Amniotic epithelial cell (primary cell): Measurements from ENCODE around the gene CYP19A1.

Experiments used
- DNase-seq: peaks from one replicate; pipeline ENCODE4 v3.0.0-alpha.2; 2010; ENCODE audit warnings: low read depth

The CYP19A1 gene

DNA sequence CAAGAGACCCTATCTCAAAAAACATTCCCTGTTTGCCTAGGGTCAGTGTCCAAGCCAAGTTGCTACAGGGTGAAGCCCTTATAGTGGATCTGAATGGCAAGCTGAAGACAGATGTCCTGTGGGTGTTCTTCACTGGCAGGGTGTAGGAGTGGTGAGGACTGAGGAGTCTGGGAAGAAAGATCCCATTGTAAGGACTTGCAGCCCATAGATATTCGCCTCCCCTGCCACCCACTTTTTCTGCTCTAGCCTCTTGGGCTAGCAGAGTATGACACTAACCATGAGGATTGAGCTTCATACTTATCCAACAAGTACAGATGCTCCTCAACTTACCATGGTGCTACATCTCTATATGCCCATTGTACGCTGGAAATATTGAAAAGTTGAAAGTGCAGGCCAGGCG lies 13.2 kb downstream of the CYP19A1 start:
- no peak for DNase-seq

DNA sequence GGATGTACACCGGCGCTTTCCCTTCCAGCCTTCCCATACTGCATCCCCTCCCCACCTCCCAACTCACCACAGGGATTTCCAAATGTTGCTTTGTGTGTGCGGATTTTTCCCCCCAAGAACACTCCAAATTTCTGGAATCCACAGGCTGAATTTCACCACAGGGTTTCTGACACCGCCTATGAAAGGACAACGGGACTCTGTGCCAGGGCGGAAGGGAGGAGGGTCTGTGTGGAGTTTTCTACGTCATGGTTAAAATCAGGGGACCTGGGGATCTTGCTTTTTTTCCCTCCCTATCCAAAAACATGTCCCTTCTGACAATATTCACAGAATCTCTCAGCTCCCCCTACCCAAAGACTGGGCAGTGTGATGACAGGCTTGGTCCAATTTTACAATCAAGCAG lies 14.6 kb downstream of the CYP19A1 start:
- no peak for DNase-seq

DNA sequence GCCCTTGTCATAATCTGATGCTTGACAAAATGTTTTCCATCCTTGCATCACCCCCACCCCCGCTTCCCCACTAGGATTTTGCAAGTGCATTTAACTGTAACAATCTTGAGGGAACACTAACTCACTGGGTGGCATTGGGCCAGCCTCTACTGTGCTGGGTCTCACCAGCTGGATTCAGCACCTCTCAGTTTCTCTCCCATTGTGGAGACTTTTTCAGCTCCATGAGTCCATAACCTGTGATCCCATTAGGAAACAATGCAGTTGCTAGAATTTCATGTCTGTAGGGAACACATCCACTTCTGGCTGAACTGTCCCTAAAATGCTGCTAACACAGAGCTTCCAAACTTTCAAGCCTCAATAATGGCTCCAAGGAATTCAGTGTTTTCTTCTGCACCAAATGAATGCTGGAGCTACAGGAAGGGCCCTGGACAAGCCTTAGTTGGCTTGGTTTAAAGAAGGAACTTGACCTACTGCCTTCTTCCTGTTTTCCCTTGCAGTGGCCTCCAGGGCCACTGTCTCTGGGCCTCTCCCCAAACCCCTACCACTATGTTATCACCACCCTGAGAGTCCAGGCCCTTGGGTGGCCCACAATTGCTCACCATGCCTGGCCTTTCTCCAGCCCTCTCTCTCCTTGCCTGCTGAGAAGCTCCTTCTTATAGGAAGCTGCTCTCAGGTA lies 15.6 kb downstream of the CYP19A1 start:
- DNase-seq: no peak

GRCh38 chr15:51321316-51321715 lies 17.1 kb downstream of the CYP19A1 start:
- DNase-seq: no peak

- no peak for DNase-seq
Measured at GRCh38 chr15:51320843-51321242, 17.6 kb downstream of the CYP19A1 start.

DNA sequence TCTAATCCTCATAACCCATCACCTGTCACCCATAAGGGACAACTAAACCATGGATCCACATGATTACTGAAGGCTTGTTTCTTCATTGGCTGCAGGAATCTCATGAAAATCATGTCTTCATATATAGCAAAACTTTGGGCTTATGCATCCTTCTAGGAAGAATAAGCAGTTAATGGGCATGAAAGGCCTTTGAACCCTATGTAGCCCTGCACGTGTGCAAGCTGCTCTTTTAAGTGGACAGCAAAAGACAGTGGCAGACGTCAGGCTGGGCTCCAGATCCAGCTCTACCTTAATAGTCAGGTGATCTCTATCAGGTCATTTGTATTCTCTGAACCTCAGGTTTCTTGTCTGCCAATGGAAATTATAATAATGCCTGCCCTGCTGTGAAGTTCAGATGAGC lies 18.9 kb downstream of the CYP19A1 start:
- DNase-seq: no peak

GRCh38 chr15:51318382-51319150 lies 19.8 kb downstream of the CYP19A1 start:
- no peak for DNase-seq

GRCh38 chr15:51316636-51317035 lies 21.8 kb downstream of the CYP19A1 start:
- DNase-seq: no peak

DNA sequence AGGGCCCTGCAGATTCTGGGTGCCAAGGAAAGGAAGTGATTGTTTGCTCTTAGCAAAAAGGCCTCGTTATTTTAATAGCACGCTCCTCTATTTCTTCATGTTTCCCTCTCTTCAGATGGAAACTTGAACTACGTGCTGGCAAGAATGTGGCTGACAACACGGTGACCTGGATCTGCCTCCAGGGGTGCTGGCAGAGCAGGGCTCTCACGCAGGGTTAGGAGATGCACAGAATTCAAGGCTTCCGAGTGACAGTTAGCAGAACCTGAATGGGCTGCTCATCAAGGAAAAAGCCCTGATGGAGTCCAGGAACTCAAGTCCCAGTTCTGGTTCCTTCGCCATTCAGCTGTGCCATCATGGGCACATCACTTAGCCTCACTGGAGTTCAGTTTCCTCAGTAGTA lies 22.7 kb downstream of the CYP19A1 start:
- no peak for DNase-seq

DNA sequence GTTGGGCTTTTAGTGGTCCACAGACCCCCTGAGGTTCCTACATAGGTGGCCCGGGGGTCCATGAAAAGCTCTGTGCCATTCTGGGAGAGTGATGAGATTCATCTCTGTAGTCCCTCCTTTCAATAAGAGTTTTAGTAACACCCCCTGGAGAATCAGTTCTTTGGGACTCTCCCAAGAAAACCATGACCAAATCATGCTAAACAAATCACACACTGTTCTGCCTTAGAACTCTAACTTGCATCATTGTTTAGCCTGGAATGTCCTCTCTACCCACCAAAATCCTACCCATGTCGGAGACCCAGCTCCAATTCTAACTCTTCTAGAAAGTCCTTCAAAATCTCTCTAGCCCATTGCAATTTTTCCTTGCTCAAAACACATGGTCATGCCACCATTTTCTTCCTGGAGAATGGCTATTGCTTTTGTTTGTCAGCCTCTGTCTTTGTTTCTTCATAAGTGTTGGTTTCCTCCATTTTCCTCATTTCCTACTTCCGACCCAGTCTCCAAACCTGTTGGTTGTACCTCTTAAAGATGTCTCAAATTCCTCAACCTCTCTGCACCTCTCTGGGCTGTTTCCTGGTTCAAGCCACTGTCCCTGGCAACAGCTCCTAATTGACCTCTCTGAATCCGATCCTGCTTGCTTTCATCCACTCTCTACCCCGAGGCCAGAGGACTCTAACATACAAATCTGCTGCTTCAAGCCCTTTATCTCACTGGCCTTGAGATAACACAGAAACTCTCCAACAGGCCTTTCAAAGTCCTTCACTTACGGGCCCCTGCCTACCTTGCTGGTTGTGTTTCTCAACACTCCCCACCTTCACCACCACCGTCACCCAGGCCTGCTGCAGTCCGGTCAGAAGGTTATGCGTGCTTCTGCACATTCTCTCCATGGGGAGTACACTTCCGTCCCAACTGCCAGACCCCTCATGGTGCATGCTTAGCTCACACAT lies 23.7 kb downstream of the CYP19A1 start:
- DNase-seq: no peak

- no peak for DNase-seq
Measured at GRCh38 chr15:51313644-51314280, 24.6 kb downstream of the CYP19A1 start.

GRCh38 chr15:51313074-51313393 lies 25.4 kb downstream of the CYP19A1 start:
- DNase-seq: no peak

- DNase-seq: no peak
Measured at GRCh38 chr15:51312166-51313073, 26.0 kb downstream of the CYP19A1 start.

DNA sequence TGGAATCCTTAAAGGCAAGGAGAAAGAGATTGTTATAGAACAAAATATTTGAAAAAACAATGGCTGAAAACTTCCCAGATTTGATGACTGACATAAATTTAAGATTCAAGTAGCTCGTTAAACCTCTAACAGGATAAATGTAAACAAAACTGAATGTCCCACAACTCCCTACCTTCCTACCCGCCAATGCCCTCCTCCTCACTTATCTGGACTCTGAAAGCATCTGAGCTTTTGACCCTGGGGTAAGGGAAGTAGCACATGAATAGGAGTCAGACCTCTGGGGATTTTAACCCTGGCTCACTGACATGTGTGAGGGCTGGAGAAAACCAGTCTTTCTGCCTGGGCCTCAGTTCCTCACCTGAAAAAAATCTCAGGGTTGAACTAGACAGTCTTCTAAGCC lies 26.9 kb downstream of the CYP19A1 start:
- no peak for DNase-seq

DNA sequence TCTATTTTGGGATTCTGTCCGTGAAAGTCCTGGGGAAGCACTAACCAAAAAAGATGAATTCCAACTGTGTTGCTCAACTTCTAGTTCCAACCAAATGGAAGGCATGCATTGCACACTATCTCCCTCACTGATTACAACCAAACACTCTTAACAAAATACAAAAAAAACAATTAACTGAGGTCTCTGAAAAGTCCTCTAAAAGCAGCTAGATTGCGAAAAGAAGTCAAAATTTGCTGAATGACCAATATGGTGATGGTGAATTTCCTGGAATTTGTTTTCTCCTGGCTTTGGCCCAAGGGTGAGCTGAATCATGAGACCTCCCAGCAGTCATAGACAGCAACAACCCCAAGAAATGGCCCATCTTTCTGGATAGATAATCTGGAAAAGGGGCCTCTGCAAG lies 28.3 kb downstream of the CYP19A1 start:
- DNase-seq: no peak

DNA sequence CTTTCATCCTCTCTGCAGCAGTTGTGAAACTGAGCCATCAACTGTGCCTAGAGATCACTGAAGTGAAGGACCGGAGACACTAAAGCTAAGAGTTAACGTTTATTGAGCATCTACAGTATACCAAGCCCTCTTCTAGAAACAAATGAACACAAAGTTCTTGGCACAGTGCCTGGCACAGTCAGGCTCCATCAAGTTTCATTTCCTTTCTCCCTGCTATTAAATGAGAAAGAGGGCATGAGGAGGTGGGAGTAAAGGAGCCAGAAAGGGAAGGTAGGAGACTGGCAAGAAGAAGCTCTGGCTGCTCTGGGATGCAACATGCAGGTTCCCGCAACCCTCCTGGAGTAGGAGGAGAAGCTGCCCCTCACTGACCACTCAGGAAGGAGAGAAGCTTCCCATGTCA lies 30.6 kb downstream of the CYP19A1 start:
- no peak for DNase-seq

GRCh38 chr15:51307325-51307724 lies 31.1 kb downstream of the CYP19A1 start:
- no peak for DNase-seq

- no peak for DNase-seq
Measured at GRCh38 chr15:51303462-51303980, 34.9 kb downstream of the CYP19A1 start.

DNA sequence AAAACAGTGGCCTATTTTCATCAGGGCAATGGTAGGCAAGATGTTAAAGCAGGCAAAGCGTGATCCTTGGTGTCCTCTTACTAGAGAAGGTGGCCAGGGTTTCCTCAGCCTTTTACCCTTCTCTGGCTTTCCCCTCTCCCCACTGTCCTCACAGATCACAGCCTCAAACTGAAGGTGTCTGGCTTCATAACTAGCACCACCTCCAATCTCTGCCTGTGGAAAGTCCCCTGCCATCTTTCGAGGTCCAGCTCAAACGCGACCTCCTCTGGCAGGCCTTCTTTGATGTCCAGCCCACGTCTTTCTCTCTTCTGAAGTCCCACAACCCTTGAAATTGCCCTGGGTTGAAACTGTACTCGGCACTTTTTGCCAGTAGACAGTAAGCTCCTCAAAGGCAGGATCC lies 35.9 kb downstream of the CYP19A1 start:
- no peak for DNase-seq

DNA sequence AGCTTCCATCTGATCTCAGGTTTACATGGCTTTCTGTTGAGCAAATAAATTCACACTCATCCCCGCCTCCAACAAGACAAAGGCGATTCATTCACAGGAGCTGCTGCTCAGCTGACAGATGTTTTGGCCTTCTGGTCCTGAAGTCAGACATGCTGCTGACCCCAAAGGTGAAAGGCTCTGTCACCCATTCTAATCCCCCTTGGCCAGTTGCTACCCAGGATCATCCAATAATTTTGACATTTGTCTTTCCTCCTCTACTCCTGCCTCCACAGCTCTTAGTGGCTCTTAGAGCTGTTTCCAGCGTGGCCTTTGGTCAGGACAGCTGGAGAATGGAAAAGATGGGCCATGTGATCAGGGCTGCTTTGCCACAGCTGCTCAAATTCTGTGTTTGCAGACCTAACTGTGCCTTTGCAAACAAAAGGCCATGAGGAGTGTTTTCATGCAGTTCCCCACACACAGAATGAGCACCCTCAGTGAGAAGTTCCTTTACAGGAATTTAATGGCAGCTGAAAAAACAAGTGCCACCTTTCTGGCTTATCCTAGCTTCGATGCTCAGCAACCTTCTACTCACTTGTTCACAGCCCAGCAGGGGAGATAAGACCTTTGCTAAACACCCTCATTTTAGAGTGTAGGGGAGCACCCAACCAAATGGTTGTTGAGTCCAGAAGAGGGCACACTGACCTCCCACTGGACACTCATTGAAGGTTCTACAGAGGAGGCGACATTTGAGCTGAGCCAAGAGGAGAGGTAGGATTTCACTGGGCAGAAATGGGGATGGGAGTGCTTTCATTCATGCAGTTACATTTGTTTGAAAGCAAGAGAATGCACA lies 39.0 kb downstream of the CYP19A1 start:
- no peak for DNase-seq
